Panc1 (cell line): ENCODE data around the gene ANKH. TPM values are rescaled to one million over a fixed set of nuclear protein-coding genes. Genes with fewer than 3 reads are reported as not detected.

Source experiments
- ATAC-seq: fragments of 200-7000 bp; cut with Tn5 transposase; 2 replicates; pipeline ENCODE4 v1.9.1; 2020; ENCODE audit warnings: mild to moderate bottlenecking, moderate library complexity
- BruUV-seq: library from RNA; stranded (reverse); fragments of 400-500 nt; replicated peaks from 2 replicates; lab custom pipeline; 2021; lab: Mats Ljungman, UMichigan
- CTCF ChIA-PET: fragments of 300-600 bp; sonication (Branson Sonifier 250); formaldehyde crosslinking; loops from one replicate; lab custom pipeline; 2022; ENCODE audit warnings: antibody characterized with exemption; lab: Charles Lee
- POLR2A ChIA-PET: fragments of 300-600 bp; sonication (Branson Sonifier 250); formaldehyde crosslinking; loops from one replicate; lab custom pipeline; 2022; ENCODE audit warnings: antibody characterized with exemption; lab: Charles Lee
- DNase-seq: peaks from one replicate; pipeline ENCODE4 v3.0.0-alpha.2; 2010; ENCODE audit warnings: low read depth, low spot score
- H3K27ac ChIP-seq: 2 replicates; pipeline ENCODE4 v1.5.1; 2011; ENCODE audit warnings: mild to moderate bottlenecking, low read length, inconsistent platforms
- H3K27me3 ChIP-seq: fragments of 200-500 bp; sonication (Bioruptor generic); 2 replicates; pipeline ENCODE4 v1.6.0; 2014; ENCODE audit warnings: low read length, inconsistent platforms; ENCODE audit not compliant: control insufficient read depth, insufficient read depth
- H3K36me3 ChIP-seq: fragments of 200-500 bp; sonication (Bioruptor generic); 2 replicates; pipeline ENCODE4 v1.5.1; 2014; ENCODE audit warnings: inconsistent platforms, mild to moderate bottlenecking, low read length, moderate library complexity; ENCODE audit not compliant: control insufficient read depth, insufficient read depth
- H3K4me1 ChIP-seq: 2 replicates; pipeline ENCODE4 v1.5.1; 2011; ENCODE audit warnings: inconsistent platforms, mild to moderate bottlenecking, low read length, moderate library complexity; ENCODE audit not compliant: control insufficient read depth, insufficient read depth
- H3K4me3 ChIP-seq, 2 experiments: 2 replicates each; pipeline ENCODE4 v1.5.1; 2011 to 2012; ENCODE audit warnings: low read depth in 2 of 2, low read length in 2 of 2, mild to moderate bottlenecking in 2 of 2, inconsistent platforms in 1 of 2, moderate library complexity in 1 of 2
- H3K9me3 ChIP-seq: fragments of 200-500 bp; sonication (Bioruptor generic); 2 replicates; pipeline ENCODE4 v1.5.1; 2014; ENCODE audit warnings: low read depth, mild to moderate bottlenecking, inconsistent platforms, low read length, moderate library complexity; ENCODE audit not compliant: control insufficient read depth, insufficient read depth
- POLR2AphosphoS5 ChIP-seq: IDR thresholded peaks from 2 replicates; pipeline ENCODE4 v1.6.1; 2012; ENCODE audit warnings: mild to moderate bottlenecking, low read depth, low read length, moderate library complexity
- REST ChIP-seq, 2 experiments: IDR thresholded peaks; 2 replicates each; pipeline ENCODE4 v1.6.1; 2011 to 2012; ENCODE audit warnings: low read depth in 2 of 2, control low read depth in 1 of 2, low read length in 1 of 2, mild to moderate bottlenecking in 1 of 2, moderate library complexity in 1 of 2; ENCODE audit not compliant: insufficient read depth in 1 of 2
- SIN3A ChIP-seq: IDR thresholded peaks from 2 replicates; pipeline ENCODE4 v1.6.1; 2012; ENCODE audit warnings: low read depth, mild to moderate bottlenecking, low read length, moderate library complexity, borderline replicate concordance; ENCODE audit not compliant: insufficient read depth
- TCF7L2 ChIP-seq: IDR thresholded peaks from 2 replicates; pipeline ENCODE4 v1.6.1; 2011; ENCODE audit warnings: mild to moderate bottlenecking, low read depth, low read length, inconsistent platforms
- in situ Hi-C: cut with HindIII; loops from 2 replicates; pipeline ENCODE4 v1.10.0; 2016; ENCODE audit warnings: low sequenced_read_pairs, low pct_unique_long_range_greater_than_20kb
- intact Hi-C: fragments of 100-400 bp; cut with micrococcal nuclease; formaldehyde crosslinking; loops from one replicate; pipeline ENCODE4 v1.10.0; 2022; ENCODE audit not compliant: unreplicated experiment
- total RNA-seq: library from RNA; stranded (reverse); gene quantifications from one replicate; pipeline ENCODE4 v1.2.1, GENCODE V29; 2021; ENCODE audit not compliant: unreplicated experiment
- TF ChIP-seq, protein P1 (sequence below): fragments of 450-650 bp; IDR thresholded peaks from 2 replicates; pipeline ENCODE4 v1.5.1; 2017; ENCODE audit warnings: mild to moderate bottlenecking

ANKH gene
- total RNA-seq, 1 experiment from 2014 or later = 11.2 TPM

DNA sequence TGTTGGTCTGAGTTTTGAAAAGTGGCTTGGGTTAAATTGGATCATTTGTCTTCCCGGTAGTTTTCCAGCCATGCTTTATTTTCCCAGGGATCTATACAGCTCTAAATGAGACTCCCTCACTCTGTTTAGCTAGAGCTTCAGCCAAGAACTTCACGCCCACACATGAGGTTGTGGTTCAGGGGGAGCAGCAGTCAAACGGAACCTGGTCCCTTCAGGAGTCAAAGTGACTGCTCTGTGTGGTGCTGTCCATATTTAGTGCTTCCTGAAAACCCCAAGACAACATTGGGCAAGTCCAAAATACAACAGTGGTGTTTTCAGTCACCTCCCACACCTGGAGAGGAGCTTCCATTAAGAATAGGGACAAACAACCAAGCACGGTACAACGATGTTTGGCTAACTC is 90.5 kb downstream of the ANKH start:
- Histone ChIP-seq H3K4me3 (no peak overlapping the region), H3K27me3 (no peaks in the 10 kb centered on the region), H3K4me1 (no peaks in the 10 kb centered on the region), H3K36me3 (no peaks in the 10 kb centered on the region), H3K27ac (no peak overlapping the region), H3K9me3 (no peaks in the 10 kb centered on the region)
- no peak for TF ChIP-seq SIN3A
- TF ChIP-seq, protein P1, sequence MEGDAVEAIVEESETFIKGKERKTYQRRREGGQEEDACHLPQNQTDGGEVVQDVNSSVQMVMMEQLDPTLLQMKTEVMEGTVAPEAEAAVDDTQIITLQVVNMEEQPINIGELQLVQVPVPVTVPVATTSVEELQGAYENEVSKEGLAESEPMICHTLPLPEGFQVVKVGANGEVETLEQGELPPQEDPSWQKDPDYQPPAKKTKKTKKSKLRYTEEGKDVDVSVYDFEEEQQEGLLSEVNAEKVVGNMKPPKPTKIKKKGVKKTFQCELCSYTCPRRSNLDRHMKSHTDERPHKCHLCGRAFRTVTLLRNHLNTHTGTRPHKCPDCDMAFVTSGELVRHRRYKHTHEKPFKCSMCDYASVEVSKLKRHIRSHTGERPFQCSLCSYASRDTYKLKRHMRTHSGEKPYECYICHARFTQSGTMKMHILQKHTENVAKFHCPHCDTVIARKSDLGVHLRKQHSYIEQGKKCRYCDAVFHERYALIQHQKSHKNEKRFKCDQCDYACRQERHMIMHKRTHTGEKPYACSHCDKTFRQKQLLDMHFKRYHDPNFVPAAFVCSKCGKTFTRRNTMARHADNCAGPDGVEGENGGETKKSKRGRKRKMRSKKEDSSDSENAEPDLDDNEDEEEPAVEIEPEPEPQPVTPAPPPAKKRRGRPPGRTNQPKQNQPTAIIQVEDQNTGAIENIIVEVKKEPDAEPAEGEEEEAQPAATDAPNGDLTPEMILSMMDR = no peak
- TF ChIP-seq TCF7L2 = no peak
- no peak for TF ChIP-seq POLR2AphosphoS5
- TF ChIP-seq REST (IDR thresholded peaks at IDR 0.05; ENCODE audit: insufficient read depth in 1 of 2, low read depth in 2 of 2, low read length in 1 of 2) = no peak
- no peak for ATAC-seq
- BruUV-seq = no TSS peak
- ChIA-PET CTCF (no interaction called here), POLR2A (interaction anchor here (1.2 kb wide), 1 partner anchor 19 kb away, joined by 3 read pairs; no protein-coding TSS in a partner anchor)
- in situ Hi-C loops (no loop called here), intact Hi-C loops (no loop called here)
- DNase-seq = no peak

DNA sequence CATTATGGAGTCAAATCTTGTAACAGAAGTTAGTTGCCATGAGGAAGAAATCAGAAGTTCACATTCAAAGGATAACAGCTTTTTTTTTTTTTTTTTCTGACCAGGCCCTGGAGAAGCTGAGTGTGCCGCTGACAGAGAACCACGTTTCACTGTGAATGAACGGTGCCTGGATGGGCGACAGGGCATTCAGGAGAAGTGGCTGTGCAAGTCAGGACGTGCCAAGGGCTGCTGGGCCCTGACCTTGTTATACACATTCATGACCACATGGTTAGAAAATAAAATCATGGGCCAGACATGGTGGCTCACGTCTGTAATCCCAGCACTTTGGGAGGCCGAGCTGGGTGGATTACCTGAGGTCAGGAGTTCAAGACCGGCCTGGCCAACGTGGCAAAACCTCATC is 91.6 kb downstream of the ANKH start:
- no peak for ATAC-seq
- in situ Hi-C loops = no loop called here

More for the DNA sequence above, 91.6 kb downstream of the ANKH start:
- Histone ChIP-seq H3K36me3 (no peaks in the 10 kb centered on the region), H3K9me3 (no peaks in the 10 kb centered on the region), H3K27ac (no peak overlapping the region), H3K4me3 (no peak overlapping the region), H3K4me1 (no peaks in the 10 kb centered on the region), H3K27me3 (no peaks in the 10 kb centered on the region)
- POLR2A ChIA-PET = interaction anchor here (0.5 to 1.2 kb wide), 2 partner anchors 18 to 29 kb away, joined by 3 to 7 read pairs; no protein-coding TSS in a partner anchor
- no TSS peak for BruUV-seq
- intact Hi-C loops = no loop called here
- DNase-seq = no peak
- TF ChIP-seq REST (IDR thresholded peaks at IDR 0.05; ENCODE audit: insufficient read depth in 1 of 2, low read depth in 2 of 2, low read length in 1 of 2) (no peak), TCF7L2 (no peak), POLR2AphosphoS5 (no peak), SIN3A (no peak)
- TF ChIP-seq, protein P1 = no peak
- CTCF ChIA-PET = no interaction called here
